Tibial nerve (tissue), 3 donors: Measurements from ENCODE around the gene HEMK1.

Source experiments
- CTCF ChIP-seq, 5 experiments: fragments of 200-600 bp in 3 of 5; fragments of 450-650 bp in 2 of 5; sonication (generic) in 3 of 5; IDR thresholded peaks; one replicate each; pipeline ENCODE4 v1.5.1; 2016 to 2019; ENCODE audit warnings: antibody characterized with exemption in 5 of 5, mild to moderate bottlenecking in 3 of 5, moderate library complexity in 2 of 5
- POLR2A ChIP-seq, 2 donors: fragments of 450-650 bp; IDR thresholded peaks; one replicate each; pipeline ENCODE4 v1.6.1; 2017; ENCODE audit warnings: antibody characterized with exemption in 2 of 2, mild to moderate bottlenecking in 2 of 2, moderate library complexity in 2 of 2

DNA sequence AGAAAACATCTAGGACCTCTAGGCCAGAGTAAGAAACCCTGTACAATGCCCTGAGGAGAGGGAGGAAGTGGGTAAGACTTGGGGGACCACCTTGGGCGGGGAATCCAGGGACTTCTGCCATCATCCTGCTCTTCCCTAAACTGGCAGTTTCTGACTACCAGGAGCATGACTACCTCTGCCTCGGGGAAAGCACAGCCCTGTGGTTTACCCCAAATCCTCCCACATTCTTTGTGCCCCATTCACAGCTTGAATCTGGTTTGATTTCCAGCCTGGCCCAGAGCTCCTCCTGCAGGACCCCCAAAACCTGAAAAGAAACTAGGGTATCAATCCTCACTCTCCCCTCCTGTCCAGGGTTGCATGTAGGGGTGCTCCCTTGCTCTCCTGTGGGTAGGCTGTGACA lies 6.5 kb upstream of the HEMK1 start:
- TF ChIP-seq POLR2A (IDR thresholded peaks at IDR 0.05) (no peak), CTCF (IDR thresholded peaks at IDR 0.05) (no peak)
